ENCODE measurements around the gene CORO1A. TPM values are rescaled to one million over a fixed set of nuclear protein-coding genes. Genes with fewer than 3 reads are reported as not detected.

Gene CORO1A
- total RNA-seq, 2 experiments from 2014 or later: 351 to 567 TPM

DNA sequence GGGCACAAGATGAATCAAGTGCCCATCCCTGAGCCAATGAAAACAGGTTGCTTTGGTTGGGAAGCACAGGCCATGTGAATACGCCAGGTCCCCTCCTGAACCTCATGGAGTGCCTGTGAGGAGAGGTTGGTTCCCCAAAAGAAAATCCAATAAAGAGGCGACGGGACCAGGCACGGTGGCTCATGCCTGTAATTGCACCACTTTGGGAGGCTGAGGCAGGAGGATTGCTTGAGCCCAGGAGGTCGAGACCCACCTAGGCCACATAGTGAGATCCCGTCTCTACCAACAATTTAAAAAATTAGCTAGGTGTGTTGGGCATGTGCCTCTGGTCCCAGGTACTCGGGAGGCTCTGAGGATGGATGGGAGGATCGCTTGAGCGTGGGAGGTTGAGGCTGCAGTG lies 3.5 kb upstream of the CORO1A start:
- H3K27ac ChIP-seq (ENCODE audit: low read depth, low read length, poor library complexity, severe bottlenecking): no peak overlapping the region
- TF ChIP-seq EZH2phosphoT487 (IDR thresholded peaks at IDR 0.05; ENCODE audit: borderline replicate concordance, low read depth, low read length): no peak
- H3K4me3 ChIP-seq (ENCODE audit: low read depth, low read length, poor library complexity, severe bottlenecking): no peak overlapping the region
- CTCF ChIA-PET (ENCODE audit: unreplicated experiment): interaction anchor here (0.6 kb wide), 1 partner anchor 536 kb away, joined by 3 read pairs; no protein-coding TSS in a partner anchor
- no peak overlapping the region for H2AFZ ChIP-seq (ENCODE audit: low read length)
- no peaks in the 10 kb centered on the region for H3K9me3 ChIP-seq (ENCODE audit: low read length)
- no TSS peak for BruUV-seq (replicated peaks)
- no peak overlapping the region for H3K4me2 ChIP-seq (ENCODE audit: low read length)
- peaks cover 12% of the 10 kb centered on the region for H3K4me1 ChIP-seq (ENCODE audit: insufficient read depth, low read length, poor library complexity, severe bottlenecking)
- no peaks in the 10 kb centered on the region for H3K9me2 ChIP-seq (ENCODE audit: insufficient read depth, low read length)
- H3K79me2 ChIP-seq (ENCODE audit: insufficient read depth, low read depth, low read length): peaks cover 12% of the 10 kb centered on the region; the same call in 1 of the 2 replicates
- H3K36me3 ChIP-seq (ENCODE audit: insufficient read depth, low read length): peaks cover 9% of the 10 kb centered on the region
- H4K20me1 ChIP-seq (ENCODE audit: insufficient read depth, low read length): no peaks in the 10 kb centered on the region
- POLR2A ChIA-PET: interaction anchor here (1.2 kb wide), 1 partner anchor 88 kb away, joined by 9 read pairs; no protein-coding TSS in a partner anchor
- no peak for DNase-seq (ENCODE audit: low spot score)
- intact Hi-C loops (cut with micrococcal nuclease; ENCODE audit: unreplicated experiment): no loop called here

DNA sequence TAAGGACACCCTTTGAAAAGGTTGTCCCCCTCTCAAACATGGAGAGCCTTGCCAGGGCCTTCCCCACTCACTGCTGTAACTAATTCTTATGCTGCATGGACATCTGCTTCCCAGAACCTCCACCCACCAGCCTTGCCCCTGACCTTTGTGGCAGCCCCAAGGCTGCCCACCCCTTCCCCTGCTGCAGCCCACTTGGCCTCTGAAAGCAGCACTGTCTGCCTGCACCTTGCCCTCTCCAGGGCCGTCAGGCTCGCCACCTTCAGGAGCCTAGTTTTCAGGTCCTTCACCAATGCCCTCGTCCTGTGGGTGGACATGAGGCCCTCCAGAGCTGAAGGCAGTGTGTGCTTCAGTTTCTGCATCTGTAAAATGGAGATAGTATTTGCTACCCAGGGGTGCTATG lies 2.7 kb upstream of the CORO1A start:
- no TSS peak for BruUV-seq (replicated peaks)
- DNase-seq (ENCODE audit: low spot score): no peak
- Histone ChIP-seq H3K4me3 (ENCODE audit: low read depth, low read length, poor library complexity, severe bottlenecking) (no peak overlapping the region), H3K79me2 (ENCODE audit: insufficient read depth, low read depth, low read length) (peaks cover 20% of the 10 kb centered on the region; the same call in 1 of the 2 replicates), H4K20me1 (ENCODE audit: insufficient read depth, low read length) (no peaks in the 10 kb centered on the region), H3K9me3 (ENCODE audit: low read length) (no peaks in the 10 kb centered on the region), H2AFZ (ENCODE audit: low read length) (no peak overlapping the region), H3K36me3 (ENCODE audit: insufficient read depth, low read length) (peaks cover 17% of the 10 kb centered on the region), H3K9me2 (ENCODE audit: insufficient read depth, low read length) (no peaks in the 10 kb centered on the region), H3K27ac (ENCODE audit: low read depth, low read length, poor library complexity, severe bottlenecking) (no peak overlapping the region), H3K4me1 (ENCODE audit: insufficient read depth, low read length, poor library complexity, severe bottlenecking) (peaks cover 20% of the 10 kb centered on the region), H3K4me2 (ENCODE audit: low read length) (no peak overlapping the region)
- intact Hi-C loops (cut with micrococcal nuclease; ENCODE audit: unreplicated experiment): no loop called here
- ChIA-PET CTCF (ENCODE audit: unreplicated experiment) (interaction anchor here (0.6 kb wide), 1 partner anchor 537 kb away, joined by 3 read pairs; no protein-coding TSS in a partner anchor), POLR2A (interaction anchor here (1.2 kb wide), 1 partner anchor 88 kb away, joined by 9 read pairs; no protein-coding TSS in a partner anchor)
- TF ChIP-seq, protein P1, sequence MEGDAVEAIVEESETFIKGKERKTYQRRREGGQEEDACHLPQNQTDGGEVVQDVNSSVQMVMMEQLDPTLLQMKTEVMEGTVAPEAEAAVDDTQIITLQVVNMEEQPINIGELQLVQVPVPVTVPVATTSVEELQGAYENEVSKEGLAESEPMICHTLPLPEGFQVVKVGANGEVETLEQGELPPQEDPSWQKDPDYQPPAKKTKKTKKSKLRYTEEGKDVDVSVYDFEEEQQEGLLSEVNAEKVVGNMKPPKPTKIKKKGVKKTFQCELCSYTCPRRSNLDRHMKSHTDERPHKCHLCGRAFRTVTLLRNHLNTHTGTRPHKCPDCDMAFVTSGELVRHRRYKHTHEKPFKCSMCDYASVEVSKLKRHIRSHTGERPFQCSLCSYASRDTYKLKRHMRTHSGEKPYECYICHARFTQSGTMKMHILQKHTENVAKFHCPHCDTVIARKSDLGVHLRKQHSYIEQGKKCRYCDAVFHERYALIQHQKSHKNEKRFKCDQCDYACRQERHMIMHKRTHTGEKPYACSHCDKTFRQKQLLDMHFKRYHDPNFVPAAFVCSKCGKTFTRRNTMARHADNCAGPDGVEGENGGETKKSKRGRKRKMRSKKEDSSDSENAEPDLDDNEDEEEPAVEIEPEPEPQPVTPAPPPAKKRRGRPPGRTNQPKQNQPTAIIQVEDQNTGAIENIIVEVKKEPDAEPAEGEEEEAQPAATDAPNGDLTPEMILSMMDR (conservative IDR thresholded peaks at IDR 0.05; ENCODE audit: low read length): no peak
- no peak for TF ChIP-seq EZH2phosphoT487 (IDR thresholded peaks at IDR 0.05; ENCODE audit: borderline replicate concordance, low read depth, low read length)

DNA sequence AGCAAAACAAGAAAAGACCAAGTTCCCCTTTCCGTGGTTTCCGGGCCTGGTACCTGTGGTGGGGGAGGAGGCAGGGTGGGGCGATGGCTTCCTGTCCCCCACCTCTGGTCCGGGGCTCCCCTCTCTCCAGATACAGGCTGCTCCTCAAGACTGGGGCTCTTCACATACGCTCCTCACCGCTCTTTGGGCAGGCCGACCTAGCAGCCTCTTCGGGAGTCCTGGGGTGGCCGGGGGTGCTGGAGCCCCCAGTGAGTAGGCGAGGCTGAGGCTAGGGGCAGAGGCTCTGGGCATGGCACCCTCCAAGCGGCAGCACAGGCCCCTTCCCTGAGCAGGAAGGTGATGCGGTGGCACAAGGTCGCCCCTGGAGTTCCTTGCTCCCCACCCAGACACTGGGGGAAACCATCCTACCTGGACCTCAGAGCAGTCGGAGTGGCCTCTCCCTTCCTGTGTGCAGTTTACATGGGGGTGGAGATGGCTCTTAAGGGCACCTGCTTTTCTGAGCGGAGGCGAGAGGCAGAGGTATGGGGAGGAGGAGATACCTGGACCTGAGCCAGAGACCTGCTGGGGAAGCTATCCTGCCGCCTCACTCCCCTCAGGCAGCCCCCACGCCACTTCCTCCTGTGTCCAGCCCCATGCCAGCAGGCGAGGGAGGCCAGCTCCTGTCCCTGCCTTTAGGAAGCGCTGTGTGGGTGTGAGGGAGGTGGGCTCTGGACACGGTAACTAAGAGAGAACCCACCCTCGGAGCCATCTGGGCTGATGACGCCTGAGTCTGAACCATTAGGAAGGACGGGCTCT lies 891 bp downstream of the CORO1A start:
- Histone ChIP-seq H4K20me1 (ENCODE audit: insufficient read depth, low read length) (no peaks in the 10 kb centered on the region), H3K36me3 (ENCODE audit: insufficient read depth, low read length) (peaks cover 43% of the 10 kb centered on the region), H3K4me2 (ENCODE audit: low read length) (peak overlapping the region; percentile 90), H3K9me2 (ENCODE audit: insufficient read depth, low read length) (no peaks in the 10 kb centered on the region), H3K9me3 (ENCODE audit: low read length) (no peaks in the 10 kb centered on the region), H3K27ac (ENCODE audit: low read depth, low read length, poor library complexity, severe bottlenecking) (peak overlapping the region; percentile 94), H3K79me2 (ENCODE audit: insufficient read depth, low read depth, low read length) (peaks cover 25% of the 10 kb centered on the region; the same call in 1 of the 2 replicates), H2AFZ (ENCODE audit: low read length) (no peak overlapping the region), H3K4me1 (ENCODE audit: insufficient read depth, low read length, poor library complexity, severe bottlenecking) (peaks cover 42% of the 10 kb centered on the region), H3K4me3 (ENCODE audit: low read depth, low read length, poor library complexity, severe bottlenecking) (peak overlapping the region; percentile 86)
- intact Hi-C loops (cut with micrococcal nuclease; ENCODE audit: unreplicated experiment): no loop called here
- TSS peak; percentile 58 for BruUV-seq (replicated peaks)
- DNase-seq (ENCODE audit: low spot score): peak; percentile 88
- TF ChIP-seq, protein P1 (conservative IDR thresholded peaks at IDR 0.05; ENCODE audit: low read length): no peak
- no peak for TF ChIP-seq EZH2phosphoT487 (IDR thresholded peaks at IDR 0.05; ENCODE audit: borderline replicate concordance, low read depth, low read length)
- ChIA-PET CTCF (ENCODE audit: unreplicated experiment) (interaction anchor here (0.6 kb wide), 1 partner anchor 119 kb away, joined by 3 read pairs; the partner anchor contains the start of gene ALDOA), POLR2A (interaction anchor here (0.6 to 1.0 kb wide), 2 partner anchors 47 to 82 kb away, joined by 3 read pairs; no protein-coding TSS in a partner anchor)

All from OCI-LY7 (cell line).